ENCODE measurements around the gene PDIA4.
"Not testable (repeated sequence)": the region's sequence is repeated elsewhere in the genome, so short reads cannot be mapped to it uniquely, and the experiment has no call there.

PDIA4 gene

DNA sequence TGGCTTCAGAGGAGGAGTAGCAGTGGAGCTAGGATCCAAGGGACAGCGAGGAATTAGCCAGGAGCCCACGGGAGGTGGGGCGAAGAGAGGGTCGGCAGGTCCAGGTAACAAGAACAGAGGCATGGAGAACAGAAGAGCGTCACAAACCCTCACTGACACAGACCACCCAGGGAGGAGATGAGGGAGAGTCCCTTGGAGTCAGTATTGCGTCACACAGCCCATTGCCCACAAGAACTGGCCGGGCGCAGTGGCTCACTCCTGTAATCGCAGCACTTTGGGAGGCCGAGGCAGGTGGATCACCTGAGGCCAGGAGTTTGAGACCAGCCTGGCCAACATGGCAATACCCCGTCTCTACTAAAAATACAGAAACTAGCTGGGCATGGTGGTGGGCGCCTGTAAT, 15.6 kb downstream of the PDIA4 start:
- peaks cover 100% of the 10 kb centered on the region for H3K36me3 ChIP-seq (ENCODE audit: control insufficient read depth, insufficient read depth, low read length)
- H3K27ac ChIP-seq (ENCODE audit: low read depth, low read length); H3K9me3 ChIP-seq (ENCODE audit: control insufficient read depth, insufficient read depth, low read length): not testable (repeated sequence)

DNA sequence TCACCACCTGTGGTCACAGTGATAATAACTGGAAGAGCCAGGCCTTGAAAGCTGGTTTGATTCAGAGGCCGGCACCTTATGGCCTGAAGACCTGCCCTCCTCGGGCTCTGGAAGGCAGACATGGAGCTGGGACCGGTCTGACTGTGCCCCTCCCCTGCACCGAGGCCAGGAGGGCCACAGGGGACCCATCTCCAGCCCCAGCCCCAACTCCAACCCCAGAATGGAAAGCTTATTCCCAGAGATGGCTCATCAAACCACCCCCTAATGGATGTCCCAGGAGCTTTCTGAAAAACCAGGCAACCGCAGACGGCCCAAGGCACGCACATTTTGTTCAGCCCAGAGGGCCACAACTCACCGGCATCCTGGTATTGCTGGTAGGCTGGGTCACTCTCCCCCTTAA, 16.8 kb downstream of the PDIA4 start:
- H3K4me1 ChIP-seq (ENCODE audit: control insufficient read depth, insufficient read depth, low read length): peaks cover 9% of the 10 kb centered on the region; the same call in 1 of the 2 replicates
- no peaks in the 10 kb centered on the region for H3K27me3 ChIP-seq (ENCODE audit: control insufficient read depth, insufficient read depth, low read length)
- no peak overlapping the region for H3K9ac ChIP-seq (ENCODE audit: low read depth, low read length)
- no peaks in the 10 kb centered on the region for H3K9me3 ChIP-seq (ENCODE audit: control insufficient read depth, insufficient read depth, low read length)
- peaks cover 100% of the 10 kb centered on the region for H3K36me3 ChIP-seq (ENCODE audit: control insufficient read depth, insufficient read depth, low read length)
- no peak overlapping the region for H3K4me3 ChIP-seq (ENCODE audit: low read depth, low read length)
- H3K27ac ChIP-seq (ENCODE audit: low read depth, low read length): no peak overlapping the region

More for the DNA sequence above, 15.6 kb downstream of the PDIA4 start:
- H3K27me3 ChIP-seq (ENCODE audit: control insufficient read depth, insufficient read depth, low read length); H3K9ac ChIP-seq (ENCODE audit: low read depth, low read length); H3K4me3 ChIP-seq (ENCODE audit: low read depth, low read length); H3K4me1 ChIP-seq (ENCODE audit: control insufficient read depth, insufficient read depth, low read length): not testable (repeated sequence)

DNA sequence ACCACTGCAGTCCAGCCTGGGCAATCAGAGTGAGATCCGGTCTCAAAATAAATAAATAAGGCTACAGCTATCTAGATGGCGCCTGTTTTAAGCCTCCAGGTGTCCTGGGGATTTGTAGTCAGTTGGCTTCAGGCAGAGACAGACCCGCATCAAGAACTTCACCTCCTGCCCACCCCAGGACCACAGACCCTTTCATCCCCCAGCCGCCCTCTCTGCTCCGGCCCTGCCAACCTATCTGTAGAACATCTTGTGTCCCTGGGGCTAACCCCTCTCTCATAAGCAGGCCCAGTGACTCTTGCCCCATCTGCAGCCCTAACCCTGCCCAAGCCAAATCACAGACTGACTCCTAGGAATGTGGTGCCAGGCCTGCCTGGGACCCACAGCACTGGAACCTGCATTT, 17.9 kb downstream of the PDIA4 start:
- H3K27ac ChIP-seq (ENCODE audit: low read depth, low read length): no peak overlapping the region
- H3K9ac ChIP-seq (ENCODE audit: low read depth, low read length): no peak overlapping the region
- no peaks in the 10 kb centered on the region for H3K9me3 ChIP-seq (ENCODE audit: control insufficient read depth, insufficient read depth, low read length)
- H3K27me3 ChIP-seq (ENCODE audit: control insufficient read depth, insufficient read depth, low read length): no peaks in the 10 kb centered on the region
- peaks cover 99% of the 10 kb centered on the region for H3K36me3 ChIP-seq (ENCODE audit: control insufficient read depth, insufficient read depth, low read length)
- H3K4me3 ChIP-seq (ENCODE audit: low read depth, low read length): no peak overlapping the region
- peaks cover 9% of the 10 kb centered on the region; the same call in 1 of the 2 replicates for H3K4me1 ChIP-seq (ENCODE audit: control insufficient read depth, insufficient read depth, low read length)

DNA sequence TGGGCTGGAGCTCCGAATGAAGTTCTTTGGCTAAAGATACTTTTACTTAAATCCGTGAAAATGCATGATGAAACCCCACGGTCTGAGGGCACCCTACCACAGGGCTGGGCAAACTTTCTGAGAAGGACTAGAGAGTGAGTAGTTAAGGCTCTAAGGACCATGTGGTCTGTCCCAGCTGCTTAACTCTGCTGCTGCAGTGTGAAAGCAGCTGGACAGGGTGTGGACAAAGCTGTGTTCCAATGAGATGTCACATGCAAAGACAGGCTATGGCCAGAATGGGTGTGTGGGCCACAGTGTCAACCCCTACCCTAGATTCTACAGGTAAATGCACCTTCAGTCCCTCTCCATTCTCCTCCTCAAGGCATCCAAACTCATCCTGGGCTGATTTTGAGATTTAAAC, 18.8 kb downstream of the PDIA4 start:
- H3K4me1 ChIP-seq (ENCODE audit: control insufficient read depth, insufficient read depth, low read length): peaks cover 9% of the 10 kb centered on the region; the same call in 1 of the 2 replicates
- H3K9ac ChIP-seq (ENCODE audit: low read depth, low read length): no peak overlapping the region
- no peaks in the 10 kb centered on the region for H3K27me3 ChIP-seq (ENCODE audit: control insufficient read depth, insufficient read depth, low read length)
- no peaks in the 10 kb centered on the region for H3K9me3 ChIP-seq (ENCODE audit: control insufficient read depth, insufficient read depth, low read length)
- no peak overlapping the region for H3K4me3 ChIP-seq (ENCODE audit: low read depth, low read length)
- H3K36me3 ChIP-seq (ENCODE audit: control insufficient read depth, insufficient read depth, low read length): peaks cover 99% of the 10 kb centered on the region
- H3K27ac ChIP-seq (ENCODE audit: low read depth, low read length): no peak overlapping the region

DNA sequence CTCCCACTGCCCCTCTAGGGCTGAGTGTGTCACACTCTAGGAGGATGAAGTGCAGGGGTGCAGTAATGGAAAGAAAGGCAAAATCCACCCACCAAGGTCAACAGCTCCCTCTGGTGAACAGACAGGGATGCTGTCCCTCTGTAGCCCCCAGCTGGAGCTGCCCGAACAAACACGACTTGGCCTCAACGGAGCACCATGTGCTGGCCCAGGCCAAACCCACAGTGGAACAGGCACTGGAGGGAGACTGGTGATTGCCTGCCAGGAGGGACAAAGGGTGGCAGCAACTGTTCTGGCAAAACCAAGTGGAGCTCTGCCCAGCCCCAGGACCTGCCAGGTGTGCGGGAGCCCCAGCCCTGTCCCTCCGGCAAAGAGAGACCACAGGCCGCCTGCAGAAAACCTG, 20.7 kb downstream of the PDIA4 start:
- Histone ChIP-seq H3K27ac (ENCODE audit: low read depth, low read length) (no peak overlapping the region), H3K4me3 (ENCODE audit: low read depth, low read length) (no peak overlapping the region)

DNA sequence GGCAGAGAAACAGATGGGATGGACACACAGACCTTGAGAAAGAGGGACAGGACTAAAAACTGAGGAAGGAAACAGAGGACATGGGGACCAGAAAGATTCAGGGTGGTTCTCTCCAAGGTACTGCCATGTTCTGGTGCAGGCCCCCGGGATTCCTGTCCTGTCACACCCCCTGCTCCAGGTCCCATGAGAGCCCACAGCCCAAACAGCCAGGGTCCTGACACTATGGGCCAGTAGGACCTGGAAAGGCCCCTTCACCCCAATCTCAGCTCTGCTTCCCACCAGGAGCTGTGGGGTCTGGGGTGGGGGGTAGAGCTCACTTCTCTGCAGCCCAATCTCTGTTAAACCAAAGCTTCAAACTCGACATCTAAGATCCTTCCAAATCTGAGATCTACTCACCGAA, 21.2 kb downstream of the PDIA4 start:
- no peaks in the 10 kb centered on the region for H3K9me3 ChIP-seq (ENCODE audit: control insufficient read depth, insufficient read depth, low read length)
- H3K27me3 ChIP-seq (ENCODE audit: control insufficient read depth, insufficient read depth, low read length): no peaks in the 10 kb centered on the region

More for the DNA sequence above, 20.7 kb downstream of the PDIA4 start:
- no peak overlapping the region for H3K9ac ChIP-seq (ENCODE audit: low read depth, low read length)
- H3K9me3 ChIP-seq (ENCODE audit: control insufficient read depth, insufficient read depth, low read length): no peaks in the 10 kb centered on the region
- H3K36me3 ChIP-seq (ENCODE audit: control insufficient read depth, insufficient read depth, low read length): peaks cover 99% of the 10 kb centered on the region
- H3K27me3 ChIP-seq (ENCODE audit: control insufficient read depth, insufficient read depth, low read length): no peaks in the 10 kb centered on the region
- peaks cover 9% of the 10 kb centered on the region; the same call in 1 of the 2 replicates for H3K4me1 ChIP-seq (ENCODE audit: control insufficient read depth, insufficient read depth, low read length)

DNA sequence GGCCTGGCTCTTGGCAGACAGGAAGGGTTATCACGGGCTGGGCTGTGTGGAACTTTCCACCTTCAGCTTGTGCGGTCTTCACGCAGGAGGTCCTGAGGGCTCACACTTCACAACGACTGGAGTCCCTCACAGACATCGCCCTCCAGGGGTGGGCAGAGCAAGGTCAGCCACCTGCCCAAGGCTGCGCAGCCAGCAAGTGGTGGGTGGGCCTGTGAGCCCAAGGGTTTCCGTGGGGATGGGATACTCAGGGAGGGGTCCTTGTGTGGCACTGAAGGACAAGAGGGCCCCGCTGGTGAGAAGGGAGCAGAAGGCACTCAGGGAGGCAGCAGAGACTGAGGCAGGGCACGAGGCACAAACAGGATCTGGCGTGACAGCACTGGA, 22.0 kb downstream of the PDIA4 start:
- H3K27me3 ChIP-seq (ENCODE audit: control insufficient read depth, insufficient read depth, low read length): no peaks in the 10 kb centered on the region
- peaks cover 7% of the 10 kb centered on the region; the same call in 1 of the 2 replicates for H3K4me1 ChIP-seq (ENCODE audit: control insufficient read depth, insufficient read depth, low read length)
- H3K36me3 ChIP-seq (ENCODE audit: control insufficient read depth, insufficient read depth, low read length): peaks cover 97% of the 10 kb centered on the region
- no peak overlapping the region for H3K27ac ChIP-seq (ENCODE audit: low read depth, low read length)
- H3K9ac ChIP-seq (ENCODE audit: low read depth, low read length): no peak overlapping the region
- H3K4me3 ChIP-seq (ENCODE audit: low read depth, low read length): no peak overlapping the region
- H3K9me3 ChIP-seq (ENCODE audit: control insufficient read depth, insufficient read depth, low read length): no peaks in the 10 kb centered on the region

More for the DNA sequence above, 21.2 kb downstream of the PDIA4 start:
- Histone ChIP-seq H3K27ac (ENCODE audit: low read depth, low read length) (no peak overlapping the region), H3K9ac (ENCODE audit: low read depth, low read length) (no peak overlapping the region), H3K36me3 (ENCODE audit: control insufficient read depth, insufficient read depth, low read length) (peaks cover 98% of the 10 kb centered on the region), H3K4me1 (ENCODE audit: control insufficient read depth, insufficient read depth, low read length) (peaks cover 9% of the 10 kb centered on the region; the same call in 1 of the 2 replicates), H3K4me3 (ENCODE audit: low read depth, low read length) (no peak overlapping the region)

DNA sequence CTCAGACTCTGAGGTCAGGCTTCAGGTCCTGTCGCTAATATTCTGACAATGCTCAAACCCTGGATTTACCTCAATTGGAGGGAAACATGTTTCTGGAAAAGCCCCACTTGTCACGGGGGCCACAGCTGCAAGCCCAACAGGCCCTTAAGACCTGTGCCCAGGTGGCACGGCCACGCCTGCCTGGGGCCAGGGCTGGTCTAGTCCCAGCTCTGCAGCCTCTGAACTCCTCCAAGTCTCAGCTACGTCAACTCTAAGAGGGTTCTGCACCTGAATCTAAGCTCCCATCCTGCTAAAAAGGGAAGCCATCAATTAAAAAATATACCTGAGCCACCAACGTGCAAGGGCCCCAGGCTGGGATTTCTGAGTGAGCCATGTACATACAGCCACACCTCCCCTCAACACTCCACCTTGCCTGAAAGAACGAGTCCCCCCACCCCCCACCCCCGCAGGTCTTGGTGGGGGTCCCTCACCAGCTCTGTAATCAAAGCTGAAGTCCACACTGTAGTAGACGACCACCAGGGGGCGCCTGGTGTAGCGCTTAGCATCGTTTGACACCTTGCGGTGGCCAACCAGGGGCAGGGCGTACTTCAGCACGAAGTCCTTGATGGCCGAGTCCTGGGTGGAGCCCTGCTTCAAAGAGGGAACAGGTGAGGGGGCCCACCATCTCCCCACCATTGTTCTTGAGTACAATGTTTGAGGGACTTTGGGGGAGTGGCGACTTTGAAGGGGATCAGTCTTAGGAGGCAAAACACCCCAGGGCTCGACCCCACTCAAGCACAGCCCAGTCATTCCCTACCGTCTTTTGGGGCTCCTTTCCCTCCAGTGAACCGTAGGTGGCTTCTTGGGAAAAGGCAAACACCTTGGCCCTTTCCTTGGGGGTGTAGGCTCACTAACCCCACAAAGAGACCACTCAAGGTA, 22.6 kb downstream of the PDIA4 start:
- Histone ChIP-seq H3K27me3 (ENCODE audit: control insufficient read depth, insufficient read depth, low read length) (no peaks in the 10 kb centered on the region), H3K4me3 (ENCODE audit: low read depth, low read length) (no peak overlapping the region), H3K9me3 (ENCODE audit: control insufficient read depth, insufficient read depth, low read length) (no peaks in the 10 kb centered on the region), H3K4me1 (ENCODE audit: control insufficient read depth, insufficient read depth, low read length) (0 out of 2 replicates have a peak, but pooled peaks cover under 1% of the 10 kb centered on the region), H3K36me3 (ENCODE audit: control insufficient read depth, insufficient read depth, low read length) (peaks cover 95% of the 10 kb centered on the region), H3K9ac (ENCODE audit: low read depth, low read length) (no peak overlapping the region), H3K27ac (ENCODE audit: low read depth, low read length) (no peak overlapping the region)

DNA sequence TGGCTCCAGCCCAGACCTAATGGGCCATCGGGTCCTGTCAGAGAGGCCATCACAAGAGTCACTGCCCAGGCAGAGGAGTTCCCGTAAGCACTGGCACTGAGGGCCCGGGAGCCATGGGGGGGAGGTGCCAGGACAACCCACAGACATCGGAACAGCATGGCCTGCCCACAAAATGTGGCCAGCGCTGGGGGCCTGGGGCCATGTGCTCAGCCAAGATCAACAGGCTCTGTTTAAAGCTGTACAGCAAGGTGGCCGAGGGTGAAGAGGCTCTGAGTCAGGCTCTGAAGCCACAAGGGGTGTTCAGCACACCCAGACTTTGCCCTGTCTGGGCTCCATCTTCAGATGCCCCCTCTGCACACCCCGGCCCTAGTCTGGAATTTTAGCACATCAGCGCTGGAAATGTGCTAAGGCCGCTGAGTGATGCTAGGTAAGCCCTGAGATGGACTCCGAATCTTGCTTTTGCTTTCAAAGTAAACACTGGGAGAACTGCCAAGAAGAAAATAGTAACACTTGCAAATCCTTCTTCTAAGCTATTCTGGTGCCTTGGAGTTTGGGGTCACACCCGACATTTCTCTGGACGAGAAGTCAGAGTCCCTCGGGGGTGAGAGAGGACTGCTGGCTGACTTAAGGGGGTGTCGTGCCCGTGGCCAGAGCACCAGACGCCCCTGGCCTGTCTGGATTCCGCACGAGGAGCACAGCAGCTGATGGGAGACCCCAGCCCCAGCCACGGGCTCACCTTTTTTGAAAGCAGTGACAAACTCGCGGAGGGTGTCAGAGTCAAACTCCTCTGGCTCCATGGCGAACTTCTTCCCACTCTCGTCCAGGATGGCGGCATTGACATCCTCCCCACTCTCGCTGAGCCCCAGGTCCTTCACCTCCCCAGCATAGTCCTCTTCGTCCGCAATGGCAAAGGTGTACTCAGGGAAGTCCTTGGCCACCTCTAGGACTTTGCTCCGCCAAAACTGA, 23.6 kb downstream of the PDIA4 start:
- no peaks in the 10 kb centered on the region for H3K4me1 ChIP-seq (ENCODE audit: control insufficient read depth, insufficient read depth, low read length)
- H3K9ac ChIP-seq (ENCODE audit: low read depth, low read length): no peak overlapping the region
- no peak overlapping the region for H3K27ac ChIP-seq (ENCODE audit: low read depth, low read length)
- no peaks in the 10 kb centered on the region for H3K9me3 ChIP-seq (ENCODE audit: control insufficient read depth, insufficient read depth, low read length)
- no peak overlapping the region for H3K4me3 ChIP-seq (ENCODE audit: low read depth, low read length)
- H3K36me3 ChIP-seq (ENCODE audit: control insufficient read depth, insufficient read depth, low read length): peaks cover 85% of the 10 kb centered on the region
- H3K27me3 ChIP-seq (ENCODE audit: control insufficient read depth, insufficient read depth, low read length): no peaks in the 10 kb centered on the region

DNA sequence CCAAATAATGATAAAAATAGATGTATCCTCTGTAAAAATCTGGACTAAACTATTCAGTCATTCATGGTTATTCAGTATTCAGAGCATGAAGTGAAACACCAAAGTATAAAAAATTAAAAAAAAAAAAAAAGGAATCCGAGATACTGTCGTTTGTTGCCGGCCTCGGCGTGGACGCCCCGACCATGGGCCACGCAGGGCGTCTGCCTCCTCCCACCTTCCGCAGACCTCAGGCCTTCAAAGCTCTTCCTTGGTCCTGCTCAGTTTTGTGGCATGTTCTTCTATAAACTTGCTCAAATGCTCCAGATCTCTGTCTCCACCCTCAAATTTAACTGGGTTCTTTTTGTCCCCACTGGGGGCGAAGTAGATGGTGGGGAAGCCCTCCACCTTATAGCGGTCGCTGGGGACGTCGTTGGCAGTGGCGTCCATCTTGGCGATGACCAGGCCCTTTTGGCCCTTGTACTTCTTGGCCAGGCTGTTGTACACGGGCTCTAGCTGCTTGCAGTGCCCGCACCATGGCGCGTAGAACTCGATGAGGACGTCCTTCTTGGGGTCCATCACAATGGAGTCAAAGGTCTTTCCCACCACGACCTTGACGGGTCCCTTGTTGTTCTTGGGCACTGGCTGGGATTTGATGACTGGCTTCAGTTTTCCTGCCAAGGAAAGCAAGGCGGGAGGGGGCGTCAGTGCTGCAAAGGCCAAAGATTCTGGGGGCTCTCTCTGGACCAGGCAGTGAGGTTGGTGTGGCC, 24.6 kb downstream of the PDIA4 start:
- no peak overlapping the region for H3K4me3 ChIP-seq (ENCODE audit: low read depth, low read length)
- H3K36me3 ChIP-seq (ENCODE audit: control insufficient read depth, insufficient read depth, low read length): peaks cover 75% of the 10 kb centered on the region
- H3K4me1 ChIP-seq (ENCODE audit: control insufficient read depth, insufficient read depth, low read length): no peaks in the 10 kb centered on the region
- no peaks in the 10 kb centered on the region for H3K27me3 ChIP-seq (ENCODE audit: control insufficient read depth, insufficient read depth, low read length)
- no peak overlapping the region for H3K9ac ChIP-seq (ENCODE audit: low read depth, low read length)
- no peaks in the 10 kb centered on the region for H3K9me3 ChIP-seq (ENCODE audit: control insufficient read depth, insufficient read depth, low read length)
- no peak overlapping the region for H3K27ac ChIP-seq (ENCODE audit: low read depth, low read length)
